Measurements from ENCODE around the gene GGACT.

The GGACT gene

DNA sequence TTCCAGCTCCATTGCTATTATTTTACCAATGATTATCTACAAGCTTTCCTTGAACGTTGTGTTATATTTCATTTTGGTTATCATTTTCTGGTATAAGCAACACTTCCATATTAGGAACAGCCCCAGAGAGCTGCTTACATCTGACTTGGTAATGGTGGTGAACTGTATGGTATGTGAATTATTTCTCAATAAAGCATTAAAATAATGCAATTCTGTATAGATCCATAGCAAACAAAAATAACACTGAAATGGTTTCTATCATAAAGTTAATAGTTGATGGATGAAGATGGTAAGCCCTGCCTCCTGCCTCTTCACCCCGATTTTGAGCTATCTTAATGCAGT, 27.5 kb downstream of the GGACT start:
- Histone ChIP-seq H2AFZ (ENCODE audit: low read length) (no peak overlapping the region), H3K4me3 (ENCODE audit: low read depth, low read length, poor library complexity, severe bottlenecking) (no peak overlapping the region), H3K79me2 (ENCODE audit: insufficient read depth, low read length) (no peaks in the 10 kb centered on the region), H3K9ac (ENCODE audit: low read length) (no peak overlapping the region), H3K36me3 (ENCODE audit: insufficient read depth, low read length) (no peaks in the 10 kb centered on the region), H3K27me3 (ENCODE audit: insufficient read depth, low read length) (no peaks in the 10 kb centered on the region; the same call in 1 of the 2 replicates), H4K20me1 (ENCODE audit: insufficient read depth, low read length) (no peaks in the 10 kb centered on the region), H3K9me3 (ENCODE audit: low read length) (no peaks in the 10 kb centered on the region), H3K4me1 (ENCODE audit: insufficient read depth, low read length, severe bottlenecking) (no peaks in the 10 kb centered on the region), H3F3A (ENCODE audit: insufficient read depth, low read length) (no peaks in the 10 kb centered on the region), H3K9me2 (ENCODE audit: low read depth, low read length) (no peaks in the 10 kb centered on the region), H3K4me2 (ENCODE audit: low read length) (no peak overlapping the region), H3K27ac (ENCODE audit: low read depth, low read length, poor library complexity, severe bottlenecking) (no peak overlapping the region)
- no peak for TF ChIP-seq EZH2 (IDR thresholded peaks at IDR 0.05; ENCODE audit: borderline replicate concordance, low read length)
- TF ChIP-seq, protein P1, sequence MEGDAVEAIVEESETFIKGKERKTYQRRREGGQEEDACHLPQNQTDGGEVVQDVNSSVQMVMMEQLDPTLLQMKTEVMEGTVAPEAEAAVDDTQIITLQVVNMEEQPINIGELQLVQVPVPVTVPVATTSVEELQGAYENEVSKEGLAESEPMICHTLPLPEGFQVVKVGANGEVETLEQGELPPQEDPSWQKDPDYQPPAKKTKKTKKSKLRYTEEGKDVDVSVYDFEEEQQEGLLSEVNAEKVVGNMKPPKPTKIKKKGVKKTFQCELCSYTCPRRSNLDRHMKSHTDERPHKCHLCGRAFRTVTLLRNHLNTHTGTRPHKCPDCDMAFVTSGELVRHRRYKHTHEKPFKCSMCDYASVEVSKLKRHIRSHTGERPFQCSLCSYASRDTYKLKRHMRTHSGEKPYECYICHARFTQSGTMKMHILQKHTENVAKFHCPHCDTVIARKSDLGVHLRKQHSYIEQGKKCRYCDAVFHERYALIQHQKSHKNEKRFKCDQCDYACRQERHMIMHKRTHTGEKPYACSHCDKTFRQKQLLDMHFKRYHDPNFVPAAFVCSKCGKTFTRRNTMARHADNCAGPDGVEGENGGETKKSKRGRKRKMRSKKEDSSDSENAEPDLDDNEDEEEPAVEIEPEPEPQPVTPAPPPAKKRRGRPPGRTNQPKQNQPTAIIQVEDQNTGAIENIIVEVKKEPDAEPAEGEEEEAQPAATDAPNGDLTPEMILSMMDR (IDR thresholded peaks at IDR 0.05; ENCODE audit: low read length) = no peak

DNA sequence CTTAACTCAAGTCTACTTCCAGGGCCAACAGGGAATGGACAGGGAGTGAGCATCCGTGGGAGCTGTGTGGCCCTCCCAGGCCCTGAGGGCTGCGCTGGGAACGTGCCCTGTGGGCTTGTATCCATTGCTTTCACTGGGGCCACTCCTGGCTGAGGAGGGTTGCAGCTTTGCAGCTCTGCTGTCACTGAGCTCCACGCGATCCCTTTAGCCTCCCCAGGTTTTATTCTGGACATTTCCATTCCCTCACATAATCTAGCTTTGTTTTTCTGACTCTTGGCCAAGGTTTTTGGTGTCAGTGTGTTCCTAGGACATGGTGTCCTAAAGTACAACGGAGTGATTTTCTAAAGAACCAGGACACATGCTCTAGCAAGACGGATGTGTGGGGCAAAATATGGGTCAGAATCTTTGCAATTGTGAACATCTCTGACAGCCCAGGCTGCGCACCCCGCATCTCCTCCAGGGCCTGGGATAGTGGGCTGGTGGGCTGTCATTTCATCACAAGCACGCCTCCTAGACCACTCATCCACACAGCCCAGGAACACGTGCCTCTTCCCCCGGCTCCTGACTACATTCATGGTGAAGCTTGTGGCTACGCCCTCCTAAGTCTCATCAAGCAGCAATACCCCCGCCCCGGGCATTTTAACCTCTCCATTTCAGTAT, 28.0 kb downstream of the GGACT start:
- Histone ChIP-seq H3K4me1 (ENCODE audit: insufficient read depth, low read length, severe bottlenecking) (no peaks in the 10 kb centered on the region), H4K20me1 (ENCODE audit: insufficient read depth, low read length) (no peaks in the 10 kb centered on the region), H3K27ac (ENCODE audit: low read depth, low read length, poor library complexity, severe bottlenecking) (no peak overlapping the region), H2AFZ (ENCODE audit: low read length) (no peak overlapping the region), H3K4me3 (ENCODE audit: low read depth, low read length, poor library complexity, severe bottlenecking) (no peak overlapping the region), H3K9me3 (ENCODE audit: low read length) (no peaks in the 10 kb centered on the region), H3K27me3 (ENCODE audit: insufficient read depth, low read length) (no peaks in the 10 kb centered on the region; the same call in 1 of the 2 replicates), H3K9me2 (ENCODE audit: low read depth, low read length) (no peaks in the 10 kb centered on the region), H3K4me2 (ENCODE audit: low read length) (no peak overlapping the region), H3K9ac (ENCODE audit: low read length) (no peak overlapping the region), H3F3A (ENCODE audit: insufficient read depth, low read length) (no peaks in the 10 kb centered on the region), H3K79me2 (ENCODE audit: insufficient read depth, low read length) (no peaks in the 10 kb centered on the region), H3K36me3 (ENCODE audit: insufficient read depth, low read length) (no peaks in the 10 kb centered on the region)
- no peak for TF ChIP-seq EZH2 (IDR thresholded peaks at IDR 0.05; ENCODE audit: borderline replicate concordance, low read length)
- TF ChIP-seq, protein P1 (IDR thresholded peaks at IDR 0.05; ENCODE audit: low read length) = no peak

DNA sequence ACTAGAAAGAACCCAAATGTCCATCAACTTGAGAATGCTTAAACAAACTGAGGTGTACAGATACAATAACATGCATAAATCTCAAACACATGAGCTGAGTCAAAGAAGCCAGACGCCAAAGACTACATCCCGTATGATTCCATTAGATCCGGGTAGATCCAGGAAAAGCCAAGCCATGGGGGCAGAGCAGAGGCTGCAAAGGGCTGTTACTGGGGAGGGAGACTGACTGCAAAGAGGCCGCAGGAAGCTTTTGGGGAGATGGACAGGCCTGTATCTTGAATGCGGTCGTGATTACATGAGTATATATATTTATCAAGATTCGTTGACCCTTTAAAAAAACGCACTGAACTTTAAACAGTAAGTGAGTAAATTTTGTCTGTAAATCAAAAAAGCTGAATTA, 28.7 kb downstream of the GGACT start:
- Histone ChIP-seq H3K27me3 (ENCODE audit: insufficient read depth, low read length) (no peaks in the 10 kb centered on the region; the same call in 1 of the 2 replicates), H3K9me3 (ENCODE audit: low read length) (no peaks in the 10 kb centered on the region), H3K9ac (ENCODE audit: low read length) (no peak overlapping the region), H2AFZ (ENCODE audit: low read length) (no peak overlapping the region), H3K4me2 (ENCODE audit: low read length) (no peak overlapping the region), H3K79me2 (ENCODE audit: insufficient read depth, low read length) (no peaks in the 10 kb centered on the region), H3K4me1 (ENCODE audit: insufficient read depth, low read length, severe bottlenecking) (no peaks in the 10 kb centered on the region), H3K9me2 (ENCODE audit: low read depth, low read length) (no peaks in the 10 kb centered on the region), H3K27ac (ENCODE audit: low read depth, low read length, poor library complexity, severe bottlenecking) (no peak overlapping the region), H3F3A (ENCODE audit: insufficient read depth, low read length) (no peaks in the 10 kb centered on the region), H4K20me1 (ENCODE audit: insufficient read depth, low read length) (no peaks in the 10 kb centered on the region), H3K36me3 (ENCODE audit: insufficient read depth, low read length) (no peaks in the 10 kb centered on the region), H3K4me3 (ENCODE audit: low read depth, low read length, poor library complexity, severe bottlenecking) (no peak overlapping the region)
- TF ChIP-seq, protein P1 (IDR thresholded peaks at IDR 0.05; ENCODE audit: low read length) = no peak
